HepG2 (cell line): ENCODE measurements around the gene ATP5F1E. TPM values are rescaled to one million over a fixed set of nuclear protein-coding genes. Genes with fewer than 3 reads are reported as not detected.

Experiments
- ATRX ChIP-seq: sonication (generic); formaldehyde crosslinking; IDR thresholded peaks from 2 replicates; pipeline ENCODE4 v1.4.0; 2020; ENCODE audit warnings: missing genetic modification reagents, borderline replicate concordance
- GFI1 ChIP-seq: sonication (generic); formaldehyde crosslinking; IDR thresholded peaks from 2 replicates; pipeline ENCODE4 v1.5.0; 2020; ENCODE audit warnings: missing genetic modification reagents, mild to moderate bottlenecking, borderline replicate concordance
- KDM2A ChIP-seq: sonication (generic); formaldehyde crosslinking; IDR thresholded peaks from 2 replicates; pipeline ENCODE4 v1.4.0; 2020; ENCODE audit warnings: low read depth, missing genetic modification reagents, borderline replicate concordance
- KLF9 ChIP-seq: IDR thresholded peaks from 2 replicates; pipeline ENCODE4 v1.6.1; 2016; ENCODE audit warnings: low read depth
- KMT2B ChIP-seq: IDR thresholded peaks from 2 replicates; pipeline ENCODE4 v1.6.1; 2016; ENCODE audit warnings: missing genetic modification reagents, missing compliant biosample characterization
- MZF1 ChIP-seq: sonication (generic); formaldehyde crosslinking; IDR thresholded peaks from 2 replicates; pipeline ENCODE4 v1.8.1; 2023; ENCODE audit warnings: mild to moderate bottlenecking, missing genetic modification reagents, borderline replicate concordance
- NCOA1 ChIP-seq: sonication (generic); formaldehyde crosslinking; IDR thresholded peaks from 2 replicates; pipeline ENCODE4 v1.9.0; 2021; ENCODE audit warnings: missing genetic modification reagents
- NFRKB ChIP-seq: fragments of 450-650 bp; IDR thresholded peaks from 2 replicates; pipeline ENCODE4 v1.6.1; 2017
- NPAS2 ChIP-seq: sonication (generic); formaldehyde crosslinking; IDR thresholded peaks from 2 replicates; pipeline ENCODE4 v1.8.0; 2022; ENCODE audit warnings: mild to moderate bottlenecking, missing genetic modification reagents, borderline replicate concordance
- SAP130 ChIP-seq: IDR thresholded peaks from 2 replicates; pipeline ENCODE4 v1.6.1; 2016; ENCODE audit warnings: low read depth
- SCMH1 ChIP-seq: sonication (generic); formaldehyde crosslinking; IDR thresholded peaks from 2 replicates; pipeline ENCODE4 v1.9.0; 2021; ENCODE audit warnings: missing genetic modification reagents, mild to moderate bottlenecking, borderline replicate concordance
- ZFAT ChIP-seq: sonication (generic); formaldehyde crosslinking; conservative IDR thresholded peaks from 2 replicates; pipeline ENCODE4 v1.8.1; 2023; ENCODE audit warnings: missing genetic modification reagents, inconsistent platforms
- ZFYVE20 ChIP-seq: sonication (generic); formaldehyde crosslinking; IDR thresholded peaks from 2 replicates; pipeline ENCODE4 v1.8.0; 2023; ENCODE audit warnings: low read depth, mild to moderate bottlenecking, moderate library complexity, missing genetic modification reagents, borderline replicate concordance
- ZMYM3 ChIP-seq: sonication (generic); formaldehyde crosslinking; IDR thresholded peaks from 2 replicates; pipeline ENCODE4 v1.5.1; 2020; ENCODE audit warnings: mild to moderate bottlenecking, missing genetic modification reagents
- polyA plus RNA-seq, 8 experiments: library from polyadenylated mRNA; depleted of rRNA in 3 of 8; stranded (reverse) in 7 of 8; unstranded in 1 of 8; fragments of >200 nt; fragmentation: Illumina TruSeq in 4 of 8; extraction: Trizol in 4 of 8; gene quantifications; 2 replicates each; pipeline versions ENCODE4 v1.2.1 to v1.2.3, GENCODE V29; 2011 to 2016; ENCODE audit warnings: low read depth in 4 of 8, missing spikeins in 1 of 8, mixed read lengths in 1 of 8; ENCODE audit not compliant: insufficient read depth in 1 of 8
- total RNA-seq, 5 experiments: library from RNA; depleted of rRNA; stranded (reverse); fragments of >200 nt; fragmentation: Illumina TruSeq; extraction: Trizol; gene quantifications; 2 replicates each; pipeline ENCODE4 v1.2.3, GENCODE V29; 2016; ENCODE audit warnings: low read depth in 1 of 5
- TF ChIP-seq, protein P1 (sequence below), 2 experiments: sonication (generic) in 1 of 2; formaldehyde crosslinking in 1 of 2; IDR thresholded peaks; 2 replicates each; pipeline versions ENCODE4 v1.6.1 to v1.9.0; 2014 to 2022; ENCODE audit warnings: antibody characterized with exemption in 1 of 2, borderline replicate concordance in 1 of 2, inconsistent platforms in 1 of 2, low read depth in 1 of 2, missing genetic modification reagents in 1 of 2
- TF ChIP-seq, protein P2 (sequence below): sonication (generic); formaldehyde crosslinking; IDR thresholded peaks from 2 replicates; pipeline ENCODE4 v1.8.0; 2022; ENCODE audit warnings: mild to moderate bottlenecking, missing genetic modification reagents, moderate library complexity

The ATP5F1E gene
- total and polyA plus RNA-seq, 2 of the 13 experiments (the other 11 are each of a cell fraction or from before 2014, with no cell fraction given) = 121 to 134 TPM

DNA sequence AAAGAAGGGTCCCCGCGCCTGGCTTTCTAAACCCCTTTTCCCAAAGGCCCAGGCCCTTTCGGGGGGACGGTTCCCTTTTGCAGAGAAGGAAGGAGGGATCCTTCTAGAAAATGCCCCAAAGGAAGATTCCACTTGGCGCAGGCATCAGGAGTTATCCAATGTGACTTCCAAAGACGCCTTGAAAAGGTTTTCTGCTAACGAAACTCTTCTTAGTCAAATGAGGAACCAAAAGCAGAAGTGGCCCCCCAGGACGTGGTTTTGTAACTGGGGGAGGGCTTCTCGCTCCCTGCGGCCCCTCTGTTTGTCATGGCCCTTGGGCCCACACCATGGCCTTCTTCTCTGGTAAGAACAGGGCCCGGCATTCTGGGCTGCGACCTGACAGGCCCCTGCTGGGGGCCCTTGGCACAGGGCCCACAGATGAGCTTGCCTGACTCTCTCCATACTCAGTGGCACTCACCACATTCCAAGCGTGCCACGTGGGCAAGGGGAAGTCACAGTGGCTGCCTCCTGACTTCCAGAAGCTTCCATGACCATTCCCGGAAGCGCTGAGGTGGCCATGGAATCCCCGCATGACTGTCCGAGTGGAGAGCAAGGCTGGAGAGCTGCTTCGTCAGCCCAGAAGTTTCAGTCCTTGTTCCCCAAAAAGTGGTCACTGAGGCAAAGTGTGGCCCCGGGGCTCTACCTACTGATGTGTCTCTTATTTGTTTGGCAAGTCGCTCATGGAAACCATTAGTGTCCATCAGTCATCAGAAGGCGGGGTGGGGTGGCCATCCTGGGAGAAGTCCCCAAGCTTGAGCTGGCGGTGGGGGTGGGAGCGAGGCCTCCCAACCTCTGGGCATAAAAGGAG lies 24.2 kb downstream of the ATP5F1E start (continued):
- TF ChIP-seq, protein P1, sequence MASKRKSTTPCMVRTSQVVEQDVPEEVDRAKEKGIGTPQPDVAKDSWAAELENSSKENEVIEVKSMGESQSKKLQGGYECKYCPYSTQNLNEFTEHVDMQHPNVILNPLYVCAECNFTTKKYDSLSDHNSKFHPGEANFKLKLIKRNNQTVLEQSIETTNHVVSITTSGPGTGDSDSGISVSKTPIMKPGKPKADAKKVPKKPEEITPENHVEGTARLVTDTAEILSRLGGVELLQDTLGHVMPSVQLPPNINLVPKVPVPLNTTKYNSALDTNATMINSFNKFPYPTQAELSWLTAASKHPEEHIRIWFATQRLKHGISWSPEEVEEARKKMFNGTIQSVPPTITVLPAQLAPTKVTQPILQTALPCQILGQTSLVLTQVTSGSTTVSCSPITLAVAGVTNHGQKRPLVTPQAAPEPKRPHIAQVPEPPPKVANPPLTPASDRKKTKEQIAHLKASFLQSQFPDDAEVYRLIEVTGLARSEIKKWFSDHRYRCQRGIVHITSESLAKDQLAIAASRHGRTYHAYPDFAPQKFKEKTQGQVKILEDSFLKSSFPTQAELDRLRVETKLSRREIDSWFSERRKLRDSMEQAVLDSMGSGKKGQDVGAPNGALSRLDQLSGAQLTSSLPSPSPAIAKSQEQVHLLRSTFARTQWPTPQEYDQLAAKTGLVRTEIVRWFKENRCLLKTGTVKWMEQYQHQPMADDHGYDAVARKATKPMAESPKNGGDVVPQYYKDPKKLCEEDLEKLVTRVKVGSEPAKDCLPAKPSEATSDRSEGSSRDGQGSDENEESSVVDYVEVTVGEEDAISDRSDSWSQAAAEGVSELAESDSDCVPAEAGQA (IDR thresholded peaks at IDR 0.05; ENCODE audit: low read depth) = no peak
- TF ChIP-seq, protein P1 (CRISPR knock-in tag; IDR thresholded peaks at IDR 0.05; ENCODE audit: borderline replicate concordance) = no peak
- TF ChIP-seq GFI1 (CRISPR knock-in tag) (no peak), KDM2A (CRISPR knock-in tag) (no peak), SAP130 (no peak), NCOA1 (CRISPR knock-in tag) (no peak), ZFAT (CRISPR knock-in tag) (no peak), MZF1 (CRISPR knock-in tag) (no peak), ZFYVE20 (CRISPR knock-in tag) (no peak), NPAS2 (CRISPR knock-in tag) (no peak), KMT2B (no peak), ZMYM3 (CRISPR knock-in tag) (no peak), SCMH1 (CRISPR knock-in tag) (no peak), NFRKB (no peak), KLF9 (CRISPR knock-in tag) (no peak), ATRX (CRISPR knock-in tag) (no peak)
- TF ChIP-seq, protein P2, sequence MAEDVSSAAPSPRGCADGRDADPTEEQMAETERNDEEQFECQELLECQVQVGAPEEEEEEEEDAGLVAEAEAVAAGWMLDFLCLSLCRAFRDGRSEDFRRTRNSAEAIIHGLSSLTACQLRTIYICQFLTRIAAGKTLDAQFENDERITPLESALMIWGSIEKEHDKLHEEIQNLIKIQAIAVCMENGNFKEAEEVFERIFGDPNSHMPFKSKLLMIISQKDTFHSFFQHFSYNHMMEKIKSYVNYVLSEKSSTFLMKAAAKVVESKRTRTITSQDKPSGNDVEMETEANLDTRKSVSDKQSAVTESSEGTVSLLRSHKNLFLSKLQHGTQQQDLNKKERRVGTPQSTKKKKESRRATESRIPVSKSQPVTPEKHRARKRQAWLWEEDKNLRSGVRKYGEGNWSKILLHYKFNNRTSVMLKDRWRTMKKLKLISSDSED (CRISPR knock-in tag) = no peak
